ENCODE data around the gene SETD1B.

SETD1B gene

GRCh38 chr12:121809712-121810116 is 5.9 kb downstream of the SETD1B start:
- no peak for DNase-seq

GRCh38 chr12:121810234-121810817 is 6.5 kb downstream of the SETD1B start:
- no peak for DNase-seq

- no peak for DNase-seq
These were observed 7.1 kb downstream of the SETD1B start for GRCh38 chr12:121810833-121811433.

GRCh38 chr12:121811434-121812319 is 7.9 kb downstream of the SETD1B start:
- peak; percentile 31 to 46 for DNase-seq

GRCh38 chr12:121812320-121812871 is 8.6 kb downstream of the SETD1B start:
- DNase-seq: no peak

- no peak for DNase-seq
These were observed 9.4 kb downstream of the SETD1B start for GRCh38 chr12:121812921-121813896.

- DNase-seq: no peak
These were observed 10.1 kb downstream of the SETD1B start for GRCh38 chr12:121813951-121814350.

- DNase-seq: no peak
These were observed 10.8 kb downstream of the SETD1B start for GRCh38 chr12:121814429-121815119.

GRCh38 chr12:121815263-121815662 is 11.5 kb downstream of the SETD1B start:
- no peak for DNase-seq

- DNase-seq: no peak
These were observed 13.3 kb downstream of the SETD1B start for GRCh38 chr12:121816925-121817647.

- no peak for DNase-seq
These were observed 13.8 kb downstream of the SETD1B start for GRCh38 chr12:121817648-121818043.

- no peak for DNase-seq
These were observed 15.6 kb downstream of the SETD1B start for GRCh38 chr12:121819212-121819949.

- no peak for DNase-seq
These were observed 16.2 kb downstream of the SETD1B start for GRCh38 chr12:121820056-121820455.

GRCh38 chr12:121822393-121823100 is 18.7 kb downstream of the SETD1B start:
- DNase-seq: no peak

GRCh38 chr12:121823101-121823726 is 19.4 kb downstream of the SETD1B start:
- DNase-seq: no peak

- DNase-seq: no peak
These were observed 19.9 kb downstream of the SETD1B start for GRCh38 chr12:121823727-121824115.

GRCh38 chr12:121825041-121825523 is 21.3 kb downstream of the SETD1B start:
- DNase-seq: no peak

GRCh38 chr12:121826318-121827150 is 22.7 kb downstream of the SETD1B start:
- no peak for DNase-seq

All from bone marrow (tissue), 2 donors.